Suppressor macrophage (primary cell): ENCODE data around the gene SPO11.
A peak's percentile ranks its signal among the peaks of the same experiment; 100 is the strongest.
"Not testable (repeated sequence)": the region's sequence is repeated elsewhere in the genome, so short reads cannot be mapped to it uniquely, and the experiment has no call there.

ENCODE experiments used
- DNase-seq, 4 experiments: peaks; one replicate each; pipeline ENCODE4 v3.0.0-alpha.2; 2020 to 2022

SPO11 gene

DNA sequence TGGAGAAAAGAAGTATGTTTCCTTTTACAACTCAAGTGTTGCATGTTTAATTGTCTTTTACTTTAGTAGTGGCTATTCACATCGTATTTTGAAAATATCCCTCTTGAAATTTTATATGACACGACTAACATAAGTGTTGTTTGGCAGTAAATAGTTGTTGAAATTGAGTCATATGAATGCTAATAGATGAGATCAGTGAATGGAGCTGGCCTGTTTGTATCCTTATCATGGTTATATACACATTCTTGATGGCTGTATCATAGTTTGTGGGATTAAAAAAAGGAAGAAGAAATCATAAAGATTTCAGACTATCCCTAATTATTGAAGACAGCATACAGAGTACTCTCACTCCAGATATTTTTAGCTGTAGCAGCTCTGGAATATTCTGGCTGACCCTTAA is 13.2 kb downstream of the SPO11 start:
- DNase-seq = no peak

DNA sequence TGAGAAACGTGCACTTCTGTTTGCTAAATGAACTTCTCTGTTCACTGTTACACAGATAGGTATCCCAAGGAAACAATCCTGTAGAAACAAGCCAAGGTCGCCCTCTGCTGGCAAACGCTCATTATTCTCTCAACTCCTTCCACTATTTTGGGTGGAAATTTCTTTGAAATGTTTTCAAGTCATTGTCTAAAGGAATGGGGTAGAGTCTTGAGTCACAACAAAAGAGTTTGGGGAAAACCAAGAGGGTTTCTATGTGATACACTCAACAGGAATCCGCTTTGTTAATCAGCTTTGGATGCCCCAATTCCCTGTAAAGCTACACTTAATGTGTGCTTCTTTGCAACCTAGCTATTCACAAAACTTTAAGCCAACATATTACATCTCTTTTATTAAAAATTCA is 16.9 kb downstream of the SPO11 start:
- DNase-seq = peak; percentile 74 to 87 (median 82)

DNA sequence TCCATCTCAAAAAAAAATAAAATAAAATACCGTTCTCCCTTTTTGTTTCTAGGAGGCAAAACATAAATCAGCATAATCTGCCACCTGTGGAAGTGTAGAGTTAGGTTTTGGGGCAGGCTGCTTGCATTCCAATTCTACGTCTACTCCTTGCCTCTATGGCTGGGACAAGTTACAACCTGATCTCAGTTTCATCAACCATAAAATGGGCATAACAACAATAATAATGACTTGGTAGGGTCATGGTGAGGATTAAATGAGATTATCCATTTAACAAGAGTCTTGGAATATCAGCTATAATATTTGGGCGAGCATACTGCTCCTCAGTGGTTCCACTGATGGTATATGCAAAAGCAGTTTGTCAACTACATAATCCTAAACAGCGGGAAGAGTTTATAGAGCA is 17.8 kb downstream of the SPO11 start:
- no peak for DNase-seq

DNA sequence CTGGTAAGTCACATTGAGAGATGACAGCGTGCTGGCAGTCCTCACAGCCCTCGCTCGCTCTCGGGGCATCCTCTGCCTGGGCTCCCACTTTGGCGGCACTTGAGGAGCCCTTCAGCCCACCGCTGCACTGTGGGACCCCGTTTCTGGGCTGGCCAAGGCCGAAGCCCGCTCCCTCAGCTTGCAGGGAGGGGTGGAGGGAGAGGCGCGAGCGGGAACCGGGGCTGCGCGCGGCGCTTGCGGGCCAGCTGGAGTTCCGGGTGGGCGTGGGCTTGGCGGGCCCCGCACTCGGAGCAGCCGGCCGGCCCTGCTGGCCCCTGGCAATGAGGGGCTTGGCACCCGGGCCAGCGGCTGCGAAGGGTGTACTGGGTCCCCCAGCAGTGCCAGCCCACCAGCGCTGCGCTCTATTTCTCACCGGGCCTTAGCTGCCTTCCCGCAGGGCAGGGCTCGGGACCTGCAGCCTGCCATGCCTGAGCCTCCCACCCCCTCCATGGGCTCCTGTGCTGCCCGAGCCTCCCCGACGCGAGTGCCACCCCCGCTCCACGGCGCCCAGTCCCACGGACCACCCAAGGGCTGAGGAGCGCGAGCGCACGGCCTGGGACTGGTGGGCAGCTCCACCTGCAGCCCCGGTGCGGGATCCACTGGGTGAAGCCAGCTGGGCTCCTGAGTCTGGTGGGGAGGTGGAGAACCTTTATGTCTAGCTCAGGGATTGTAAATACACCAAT is 18.8 kb downstream of the SPO11 start:
- not testable (repeated sequence) for DNase-seq

DNA sequence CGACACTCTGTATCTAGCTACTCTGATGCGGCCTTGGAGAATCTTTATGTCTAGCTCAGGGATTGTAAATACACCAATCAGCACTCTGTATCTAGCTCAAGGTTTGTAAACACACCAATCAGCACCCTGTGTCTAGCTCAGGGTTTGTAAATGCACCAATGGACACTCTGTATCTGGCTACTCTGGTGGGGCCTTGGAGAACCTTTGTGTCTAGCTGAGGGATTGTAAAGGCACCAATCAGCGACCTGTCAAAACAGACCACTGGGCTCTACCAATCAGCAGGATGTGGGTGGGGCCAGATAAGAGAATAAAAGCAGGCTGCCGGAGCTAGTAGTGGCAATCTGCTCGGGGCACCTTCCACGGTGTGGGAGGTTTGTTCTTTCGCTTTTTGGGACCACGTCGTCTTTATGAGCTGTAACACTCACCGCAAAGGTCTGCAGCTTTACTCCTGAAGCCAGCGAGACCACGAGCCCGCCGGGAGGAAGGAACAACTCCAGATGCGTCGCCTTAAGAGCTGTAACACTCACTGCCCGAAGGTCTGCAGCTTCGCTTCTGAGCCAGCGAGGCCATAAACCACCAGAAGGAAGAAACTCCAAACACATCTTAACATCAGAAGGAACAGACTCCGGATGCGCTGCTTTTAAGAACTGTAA is 19.4 kb downstream of the SPO11 start:
- not testable (repeated sequence) for DNase-seq

DNA sequence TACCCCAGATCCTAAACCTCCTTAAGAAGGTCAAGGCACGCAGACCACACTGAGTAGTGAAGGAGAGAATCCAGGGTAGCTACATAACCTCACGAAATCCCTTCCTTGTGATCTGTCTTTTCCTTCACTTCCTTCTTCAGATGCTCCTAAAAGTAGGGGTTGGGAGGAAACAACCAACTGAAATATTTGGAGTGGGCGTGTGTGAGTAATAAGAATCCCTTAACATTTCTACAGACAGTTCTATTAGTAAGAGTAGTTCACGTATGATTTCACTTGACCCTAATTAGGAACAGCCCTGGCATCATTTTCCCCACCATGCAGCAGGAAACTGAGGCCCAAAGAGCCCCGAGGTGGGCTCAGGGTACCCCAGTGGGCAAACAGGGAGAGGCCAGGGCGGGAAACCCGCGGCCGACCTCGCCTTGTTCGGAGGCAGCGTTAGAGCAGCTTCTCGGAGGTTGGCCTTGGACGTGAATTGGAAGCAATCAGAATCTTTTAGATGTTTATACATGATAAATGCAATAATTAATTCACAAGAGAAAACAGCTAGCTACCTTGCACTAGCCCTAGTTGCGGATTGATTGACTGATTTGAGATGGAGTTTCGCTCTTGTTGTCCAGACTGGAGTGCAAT is 20.6 kb downstream of the SPO11 start:
- peak; percentile 51 to 82 (median 66) for DNase-seq

DNA sequence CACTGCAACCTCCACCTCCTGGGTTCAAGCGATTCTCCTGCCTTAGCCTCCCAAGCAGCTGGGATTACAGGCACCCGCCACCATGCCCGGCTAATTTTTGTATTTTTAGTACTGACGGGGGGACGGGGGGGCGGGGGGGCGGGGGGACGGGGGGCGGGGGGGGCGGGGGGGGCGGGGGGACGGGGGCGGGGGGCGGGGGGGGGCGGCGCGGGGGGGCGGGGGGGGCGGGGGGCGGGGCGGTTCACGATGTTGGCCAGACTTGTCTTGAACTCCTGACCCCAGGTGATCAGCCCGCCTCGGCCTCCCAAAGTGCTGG is 21.1 kb downstream of the SPO11 start:
- DNase-seq = not testable (repeated sequence)

DNA sequence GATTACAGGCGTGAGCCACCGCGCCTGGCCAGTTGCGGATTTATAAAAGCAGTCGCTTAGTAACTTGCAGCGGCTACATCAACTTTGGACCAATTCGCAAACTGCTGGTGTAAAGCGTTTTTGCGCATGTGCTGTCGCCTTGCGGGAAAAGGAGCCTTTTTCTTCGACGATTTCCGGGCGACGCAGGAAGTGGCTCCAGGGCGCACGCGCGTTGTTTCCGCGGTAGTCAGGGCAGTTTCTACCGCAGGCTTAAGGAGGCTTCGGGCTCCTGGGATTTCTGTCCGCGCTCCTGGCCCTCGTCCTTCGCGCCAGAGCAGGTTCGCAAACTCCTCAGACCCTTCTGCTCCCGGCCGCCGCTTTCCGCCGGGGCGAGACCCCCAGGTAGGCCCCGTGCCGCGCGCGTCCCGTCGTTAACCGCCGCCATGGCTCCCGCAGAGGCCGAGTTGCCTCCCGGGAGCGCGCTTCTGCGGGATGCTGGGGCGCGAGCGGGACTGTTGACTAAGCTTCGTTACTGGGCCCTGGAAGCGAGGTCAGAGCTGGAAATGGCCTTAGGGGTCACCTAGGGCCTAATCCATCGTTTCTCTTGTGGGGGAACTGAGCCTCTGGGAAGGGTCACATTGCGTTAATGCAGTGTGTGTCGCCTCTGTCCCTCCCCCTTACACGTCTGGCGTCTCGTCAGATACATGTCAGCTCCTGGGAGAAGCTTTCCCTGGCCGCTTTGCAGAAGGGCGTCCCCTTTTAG is 21.6 kb downstream of the SPO11 start, which contains the start of gene RAE1:
Gene RAE1, plus strand, starts transcription at position 214 of the 742 bp plus-strand sequence. CDS start 2,784 bp downstream, outside the sequence.
- DNase-seq = peak; percentile 93 to 96 (median 96)

DNA sequence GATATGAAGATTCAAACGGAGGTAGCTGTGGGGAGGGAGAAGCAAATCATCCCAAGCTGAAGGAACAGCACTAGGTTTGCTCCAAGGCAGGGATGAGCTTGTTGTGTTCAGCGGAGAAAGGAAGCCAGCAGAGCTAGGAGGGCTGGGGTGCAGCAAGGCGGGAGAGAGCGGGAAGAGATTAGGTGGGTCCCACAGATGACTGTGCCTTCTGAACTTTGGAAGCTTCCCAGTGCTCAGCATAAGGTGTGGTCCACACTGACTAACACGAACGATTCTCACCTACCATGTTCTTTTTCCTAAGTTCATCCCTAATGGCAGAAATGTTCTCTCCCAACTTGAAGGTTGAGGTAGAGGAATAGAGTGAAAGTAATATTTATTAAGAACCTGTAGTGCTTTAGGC is 22.7 kb downstream of the SPO11 start:
- DNase-seq = no peak

DNA sequence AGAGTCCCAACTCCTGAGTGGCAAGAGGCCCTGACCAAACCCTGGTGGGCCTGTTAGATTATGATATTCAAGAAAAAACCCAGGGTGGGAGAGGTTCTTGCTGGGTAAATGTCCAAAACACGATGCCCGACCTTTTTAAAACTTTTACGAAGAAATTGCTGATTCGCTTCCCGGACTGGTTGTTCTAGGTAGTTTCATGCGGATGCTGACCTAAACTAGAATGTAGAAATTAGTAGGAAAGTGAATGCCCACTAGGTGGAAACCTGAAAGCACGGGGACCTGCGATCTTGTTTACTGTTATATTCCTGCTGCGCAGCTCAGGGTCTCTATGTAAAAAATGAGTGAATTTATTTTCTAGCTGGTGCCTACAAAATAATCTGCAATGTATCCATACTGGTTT is 23.7 kb downstream of the SPO11 start:
- DNase-seq = no peak

DNA sequence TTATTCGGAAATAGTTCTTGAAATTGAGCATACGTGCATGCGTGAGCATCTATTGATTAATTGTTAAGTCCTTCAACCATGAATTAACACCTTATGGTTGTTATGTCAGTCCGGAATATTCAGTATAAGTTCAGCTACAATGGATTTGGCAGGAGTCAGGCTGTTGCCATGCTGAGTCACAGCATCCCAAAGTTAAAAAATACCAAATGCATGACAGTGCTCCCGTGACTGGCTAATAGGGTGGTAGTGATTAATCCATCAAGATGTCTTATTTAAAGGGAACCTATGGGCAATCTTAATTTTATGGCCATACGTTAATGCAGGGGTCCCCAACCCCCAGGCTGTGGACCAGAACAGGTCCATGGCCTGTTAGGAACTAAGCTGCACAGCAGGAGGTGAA is 31.9 kb downstream of the SPO11 start:
- DNase-seq = no peak

DNA sequence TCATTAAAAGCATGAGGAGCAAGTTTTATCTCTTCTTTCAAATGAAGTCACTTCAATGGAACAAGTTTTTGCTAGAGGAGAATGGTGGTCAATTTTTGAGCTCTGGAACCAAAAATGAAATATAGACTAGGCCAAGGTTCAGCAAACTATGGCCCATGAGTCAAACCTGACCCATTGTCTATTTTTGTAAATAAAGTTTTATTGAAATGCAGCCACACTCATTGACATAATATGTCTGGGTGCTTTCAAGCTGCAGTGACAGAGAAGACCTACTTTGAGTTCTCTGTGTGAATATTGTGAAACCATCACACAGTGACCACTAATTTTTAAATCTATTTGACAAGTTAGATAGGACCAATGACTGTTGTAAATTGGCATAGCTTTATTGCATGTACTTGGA is 34.8 kb downstream of the SPO11 start:
- DNase-seq = no peak

DNA sequence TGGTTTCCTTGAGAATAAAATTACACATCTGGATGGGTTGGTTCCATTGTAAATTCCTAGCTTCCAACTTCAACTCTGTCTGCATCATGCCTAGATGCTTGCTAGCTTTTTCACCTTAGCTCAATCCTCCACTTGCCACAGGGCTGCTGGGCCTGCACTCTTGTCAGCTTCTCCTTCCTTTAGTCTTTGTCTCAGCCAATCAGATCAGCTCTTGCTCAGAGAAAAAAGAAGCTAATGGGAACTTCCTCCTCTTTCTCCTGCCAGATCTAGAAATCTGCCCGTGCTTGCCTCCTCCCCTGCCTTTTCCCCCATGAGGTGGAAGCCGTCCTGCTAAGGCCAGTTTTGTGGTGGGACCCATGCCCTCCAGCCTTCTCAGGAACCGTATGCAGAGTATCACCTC is 40.0 kb downstream of the SPO11 start:
- peak; percentile 23 to 58 (median 44) for DNase-seq

DNA sequence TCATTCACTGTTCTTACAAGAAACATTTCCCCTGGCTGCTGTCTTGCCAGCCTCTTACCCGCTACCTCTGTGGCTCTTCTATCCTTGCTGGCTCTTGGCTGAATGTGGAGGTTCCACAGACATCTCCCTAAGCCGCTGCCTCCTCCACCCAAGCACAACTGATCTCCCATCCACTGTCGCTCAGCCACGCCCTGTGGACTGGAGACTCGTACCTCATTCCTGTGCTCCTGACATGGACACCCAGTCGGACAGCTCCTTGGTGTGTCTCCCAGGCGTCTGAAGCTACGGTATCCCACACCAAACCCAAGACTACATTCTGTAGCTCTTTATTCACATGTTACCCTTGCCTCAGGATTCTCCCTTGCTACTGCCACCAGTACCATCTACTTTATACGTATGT is 40.7 kb downstream of the SPO11 start:
- no peak for DNase-seq

DNA sequence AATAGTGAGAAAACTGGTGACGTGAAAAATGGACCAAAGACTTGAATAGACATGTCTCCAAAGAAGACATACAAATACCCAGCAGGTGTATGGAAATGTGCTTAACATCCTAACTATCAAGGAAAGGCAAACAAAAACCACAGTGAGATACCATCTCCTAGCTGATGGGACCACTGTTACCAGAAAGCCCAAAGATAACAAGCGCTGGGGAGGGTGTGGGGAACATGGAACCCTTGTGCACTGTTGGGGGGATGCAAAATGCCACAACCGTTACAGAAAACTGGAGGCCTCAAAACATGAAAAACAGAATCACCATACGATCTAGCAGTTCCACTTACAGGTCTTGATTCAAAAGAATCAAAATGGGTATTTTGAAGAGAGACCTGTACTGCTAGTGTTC is 41.8 kb downstream of the SPO11 start:
- no peak for DNase-seq

DNA sequence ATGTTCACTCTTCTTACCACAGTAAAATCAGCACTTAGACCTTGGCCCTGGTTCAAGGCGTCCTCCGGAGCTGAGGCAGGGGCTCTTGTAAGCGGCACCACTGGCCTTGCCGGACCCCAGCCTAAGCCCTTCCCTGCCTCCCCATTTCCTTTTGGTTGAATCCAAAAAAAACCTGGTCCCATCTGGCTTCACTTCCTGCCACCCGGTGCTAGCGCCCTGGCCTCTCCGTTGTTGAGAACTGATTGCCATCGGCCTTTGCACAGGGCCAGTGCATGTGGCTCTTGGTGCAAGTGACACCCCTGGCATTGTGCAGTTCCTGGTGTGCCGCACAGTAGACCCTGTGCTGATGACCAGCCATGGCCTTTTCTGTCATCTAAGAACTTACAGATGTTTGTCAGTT is 42.6 kb downstream of the SPO11 start:
- DNase-seq = no peak

DNA sequence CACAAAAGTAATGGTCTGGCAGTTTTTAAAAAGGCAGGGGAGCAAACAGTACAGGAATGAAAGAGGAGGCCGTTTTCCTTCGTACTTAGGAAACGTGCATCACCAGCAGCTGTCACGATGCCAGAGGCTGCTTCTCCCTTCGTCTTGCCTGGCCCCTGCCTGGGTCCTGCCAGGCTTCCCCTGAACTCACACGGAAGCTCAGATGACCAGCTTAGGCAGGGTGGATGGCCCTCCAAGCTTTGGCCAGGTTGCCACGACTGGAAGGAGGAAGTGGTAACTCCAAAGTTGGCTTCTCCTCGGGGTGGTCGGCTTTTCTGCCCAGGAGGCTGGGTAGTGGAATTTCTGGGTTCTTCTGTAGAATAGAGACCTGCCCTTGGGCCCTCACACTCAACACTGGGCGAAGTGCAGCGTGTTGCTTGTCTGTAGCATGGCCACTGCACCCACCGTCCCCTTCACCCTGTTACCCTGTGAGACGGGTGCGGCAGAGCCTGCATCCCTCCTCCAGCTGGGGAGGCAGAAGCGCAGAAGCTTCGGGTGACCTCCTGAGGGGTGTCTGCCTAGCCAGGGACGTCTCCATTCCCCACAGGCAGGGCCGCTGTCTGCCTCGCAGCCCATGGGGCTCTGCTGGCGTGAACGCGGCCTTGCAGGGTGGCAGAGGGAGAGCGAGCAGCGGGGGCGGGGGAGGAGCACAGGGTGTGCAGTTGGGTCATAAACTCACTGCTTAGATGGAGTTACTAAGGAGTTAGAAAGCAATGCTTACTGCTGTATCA is 43.2 kb downstream of the SPO11 start:
- DNase-seq = no peak

DNA sequence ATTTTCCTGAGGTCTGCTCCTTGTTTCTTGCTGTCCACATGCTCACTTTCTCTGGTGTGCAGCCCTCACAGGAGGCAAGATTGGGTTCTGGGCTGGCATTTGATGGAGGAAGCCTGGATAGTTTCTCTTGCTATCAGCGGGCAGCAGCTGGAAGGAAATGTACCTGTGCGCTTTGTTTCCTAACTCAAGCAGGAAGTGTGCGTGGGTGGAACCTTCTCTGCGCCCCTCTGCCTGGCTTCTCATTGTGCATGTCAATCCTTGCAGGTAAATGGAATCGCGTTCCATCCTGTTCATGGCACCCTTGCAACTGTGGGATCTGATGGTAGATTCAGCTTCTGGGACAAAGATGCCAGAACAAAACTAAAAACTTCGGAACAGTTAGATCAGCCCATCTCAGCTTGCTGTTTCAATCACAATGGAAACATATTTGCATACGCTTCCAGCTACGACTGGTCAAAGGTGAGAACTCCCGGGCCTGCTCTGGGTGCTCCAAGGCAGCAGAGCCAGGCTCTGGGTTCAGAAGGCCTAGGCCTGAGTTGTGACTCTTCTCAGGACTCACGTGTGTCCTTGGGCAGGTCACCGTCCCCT is 44.8 kb downstream of the SPO11 start:
- no peak for DNase-seq

DNA sequence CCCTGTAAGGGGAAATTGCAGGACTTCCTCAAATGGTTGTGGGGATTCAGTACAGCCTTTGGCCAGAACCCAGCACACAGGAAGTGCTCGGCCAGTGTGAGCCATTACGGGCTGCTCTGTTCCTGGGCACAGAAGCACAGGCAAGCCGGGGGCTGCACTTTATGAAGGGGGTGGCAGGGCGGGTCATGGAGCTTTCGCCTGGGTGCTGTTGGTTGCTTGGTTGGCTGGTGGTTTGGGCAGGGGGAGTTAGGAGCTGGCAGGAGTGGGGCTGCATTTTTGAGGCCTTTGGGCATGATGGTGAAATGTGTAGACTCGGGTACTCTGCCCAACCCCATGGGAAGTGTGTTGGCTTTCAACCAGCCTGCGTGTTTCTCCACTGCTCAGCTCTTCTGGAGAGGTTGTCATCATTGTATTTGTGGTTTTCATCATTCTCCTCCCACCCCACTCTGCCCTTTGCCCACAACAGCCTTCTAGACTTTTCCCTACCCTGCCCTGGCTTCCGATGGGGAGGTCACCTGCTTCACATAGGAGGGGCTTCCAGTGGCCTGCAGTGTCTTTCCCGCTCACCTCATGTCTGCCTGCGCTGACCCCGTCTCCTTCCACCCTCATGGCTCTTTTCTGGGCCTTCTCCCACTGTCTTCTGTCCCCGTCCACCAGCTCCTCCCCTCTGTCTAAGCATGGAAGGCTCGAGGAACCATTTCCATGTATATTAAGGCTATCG is 45.5 kb downstream of the SPO11 start:
- peak; percentile 84 to 94 (median 91) for DNase-seq

DNA sequence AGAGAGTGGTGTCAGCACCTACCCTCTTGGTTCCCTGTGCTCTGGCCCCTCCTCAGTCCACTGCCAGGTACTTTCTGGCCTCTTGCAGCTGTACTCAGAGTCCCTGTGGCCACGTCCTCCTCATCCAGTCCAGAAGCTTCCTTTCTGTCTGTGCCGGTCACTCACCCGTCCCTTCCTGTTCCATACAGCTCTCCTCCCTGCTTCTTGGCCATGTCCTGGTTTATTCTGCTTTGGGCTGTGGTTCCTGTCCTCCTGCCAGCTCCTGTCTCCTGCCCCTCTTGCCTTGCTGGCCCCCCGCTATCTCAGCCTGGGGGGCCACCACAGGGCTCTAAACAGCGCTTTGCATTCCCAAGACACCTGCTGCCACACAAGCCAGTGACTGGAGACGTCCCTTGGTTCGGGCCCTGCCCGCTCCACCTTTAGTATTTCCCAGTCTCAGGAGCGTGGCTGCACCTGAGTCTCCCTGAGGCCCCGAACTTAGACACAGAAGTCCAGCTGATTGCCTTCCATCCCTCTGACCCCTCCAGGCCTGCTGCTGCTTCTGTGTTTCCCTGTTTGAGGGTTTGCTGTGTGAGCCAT is 46.1 kb downstream of the SPO11 start:
- peak in 3 of 4 experiments; percentile 14 to 37 (median 33) for DNase-seq

DNA sequence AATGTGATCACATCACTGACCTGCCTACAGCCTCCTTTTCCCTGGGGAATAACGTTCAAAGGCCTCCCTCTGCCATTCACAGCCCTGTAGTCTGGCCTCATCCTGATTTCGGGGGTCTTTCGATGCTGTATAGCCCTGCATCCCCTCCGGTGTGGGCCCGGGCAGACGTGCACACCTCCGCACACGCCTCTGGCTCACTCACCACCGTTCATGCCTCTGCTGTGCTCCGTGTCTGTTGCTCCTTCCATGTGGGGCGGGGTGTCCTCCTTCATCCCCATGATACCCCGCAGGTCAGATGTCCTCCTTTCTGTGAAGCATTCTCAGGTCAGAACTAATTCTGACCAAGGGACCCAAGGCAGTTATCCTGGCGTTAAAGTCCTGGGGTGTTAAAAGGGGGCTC is 47.7 kb downstream of the SPO11 start:
- no peak for DNase-seq
